ENCODE measurements around the gene LTN1.
"Not testable (repeated sequence)": the region's sequence is repeated elsewhere in the genome, so short reads cannot be mapped to it uniquely, and the experiment has no call there.

LTN1 gene

GRCh38 chr21:28992526-28993292, at the start of gene LTN1:
TSS of gene LTN1 (minus strand) at chr21:28992877. CDS start at chr21:28992805, 72 bp downstream.
- peak; percentile 97 to 100 for DNase-seq (ENCODE audit: low read depth in 2 of 2)

- no peak for DNase-seq (ENCODE audit: low read depth in 2 of 2)
Measured at GRCh38 chr21:29034678-29035077, 42.0 kb upstream of the LTN1 start.

- no peak for DNase-seq (ENCODE audit: low read depth in 2 of 2)
Measured at GRCh38 chr21:29033871-29034270, 41.2 kb upstream of the LTN1 start.

- no peak for DNase-seq (ENCODE audit: low read depth in 2 of 2)
Measured at GRCh38 chr21:29033301-29033700, 40.6 kb upstream of the LTN1 start.

GRCh38 chr21:29030909-29031308, 38.2 kb upstream of the LTN1 start:
- no peak for DNase-seq (ENCODE audit: low read depth in 2 of 2)

GRCh38 chr21:29029524-29029923, 36.8 kb upstream of the LTN1 start:
- DNase-seq (ENCODE audit: low read depth in 2 of 2), result no peak

- DNase-seq (ENCODE audit: low read depth in 2 of 2), result no peak
Measured at GRCh38 chr21:29025328-29025713, 32.6 kb upstream of the LTN1 start.

GRCh38 chr21:29024474-29025327, 32.0 kb upstream of the LTN1 start, which contains the start of gene USP16:
TSS of gene USP16 (plus strand) at chr21:29024668. CDS start at chr21:29027914, 3,246 bp downstream.
- peak; percentile 88 to 90 for DNase-seq (ENCODE audit: low read depth in 2 of 2)

- DNase-seq (ENCODE audit: low read depth in 2 of 2), result no peak
Measured at GRCh38 chr21:29022166-29022565, 29.5 kb upstream of the LTN1 start.

- no peak for DNase-seq (ENCODE audit: low read depth in 2 of 2)
Measured at GRCh38 chr21:29018540-29018939, 25.9 kb upstream of the LTN1 start.

- DNase-seq (ENCODE audit: low read depth in 2 of 2), result no peak
Measured at GRCh38 chr21:29017639-29018237, 25.1 kb upstream of the LTN1 start.

- not testable (repeated sequence) for DNase-seq (ENCODE audit: low read depth in 2 of 2)
Measured at GRCh38 chr21:29011236-29011635, 18.6 kb upstream of the LTN1 start.

- no peak for DNase-seq (ENCODE audit: low read depth in 2 of 2)
Measured at GRCh38 chr21:29008367-29008766, 15.7 kb upstream of the LTN1 start.

- DNase-seq (ENCODE audit: low read depth in 2 of 2), result no peak
Measured at GRCh38 chr21:29007810-29008209, 15.1 kb upstream of the LTN1 start.

- DNase-seq (ENCODE audit: low read depth in 2 of 2), result no peak
Measured at GRCh38 chr21:29007135-29007534, 14.5 kb upstream of the LTN1 start.

- no peak for DNase-seq (ENCODE audit: low read depth in 2 of 2)
Measured at GRCh38 chr21:29005696-29006095, 13.0 kb upstream of the LTN1 start.

- peak; percentile 89 to 92 for DNase-seq (ENCODE audit: low read depth in 2 of 2)
Measured at GRCh38 chr21:29002442-29003144, 9.9 kb upstream of the LTN1 start.

GRCh38 chr21:28993293-28993629, 584 bp upstream of the LTN1 start:
- no peak for DNase-seq (ENCODE audit: low read depth in 2 of 2)

- no peak for DNase-seq (ENCODE audit: low read depth in 2 of 2)
Measured at GRCh38 chr21:28991861-28992525, 684 bp downstream of the LTN1 start.

- DNase-seq (ENCODE audit: low read depth in 2 of 2), result peak in 1 of 2 donors; percentile 6
Measured at GRCh38 chr21:28988146-28988545, 4.5 kb downstream of the LTN1 start.

GRCh38 chr21:28986677-28987076, 6.0 kb downstream of the LTN1 start:
- DNase-seq (ENCODE audit: low read depth in 2 of 2), result no peak
